Liver (tissue), 9 donors: ENCODE results near the gene CDK10. TPM values are rescaled to one million over a fixed set of nuclear protein-coding genes. Genes with fewer than 3 reads are reported as not detected.

Experiments
- DNase-seq: peaks from one replicate; pipeline ENCODE4 v3.0.0-alpha.2; 2017; ENCODE audit warnings: low spot score
- H3K27ac ChIP-seq, 2 donors: one replicate each; pipeline ENCODE4 v1.7.0; 2013; ENCODE audit warnings: inconsistent platforms in 2 of 2, low read length in 2 of 2, control low read depth in 1 of 2, low read depth in 1 of 2, mild to moderate bottlenecking in 1 of 2
- H3K27me3 ChIP-seq, 4 donors: one replicate each; pipeline versions ENCODE4 v1.6.1 to v1.7.0; 2013; ENCODE audit warnings: low read length in 3 of 4, inconsistent platforms in 1 of 4, mild to moderate bottlenecking in 1 of 4, moderate library complexity in 1 of 4; ENCODE audit not compliant: control insufficient read depth in 4 of 4, insufficient read depth in 4 of 4
- H3K36me3 ChIP-seq, 4 donors: one replicate each; pipeline versions ENCODE4 v1.6.1 to v1.7.0; 2013; ENCODE audit warnings: low read length in 3 of 4, mild to moderate bottlenecking in 3 of 4, low read depth in 1 of 4, moderate library complexity in 1 of 4; ENCODE audit not compliant: control insufficient read depth in 4 of 4, insufficient read depth in 3 of 4
- H3K4me1 ChIP-seq, 4 donors: one replicate each; pipeline versions ENCODE4 v1.6.1 to v1.7.0; 2013; ENCODE audit warnings: low read length in 3 of 4, mild to moderate bottlenecking in 3 of 4, moderate library complexity in 1 of 4; ENCODE audit not compliant: control insufficient read depth in 4 of 4, insufficient read depth in 4 of 4
- H3K4me3 ChIP-seq, 3 donors: one replicate each; pipeline versions ENCODE4 v1.6.1 to v1.7.0; 2013; ENCODE audit warnings: low read length in 3 of 3, control low read depth in 1 of 3, low read depth in 1 of 3, mild to moderate bottlenecking in 1 of 3
- H3K9ac ChIP-seq, 2 donors: one replicate each; pipeline ENCODE4 v1.7.0; 2013; ENCODE audit warnings: low read length in 2 of 2, mild to moderate bottlenecking in 2 of 2, moderate library complexity in 2 of 2, control low read depth in 1 of 2, low read depth in 1 of 2
- H3K9me3 ChIP-seq, 4 donors: one replicate each; pipeline versions ENCODE4 v1.6.1 to v1.7.0; 2013; ENCODE audit warnings: low read length in 3 of 4; ENCODE audit not compliant: control insufficient read depth in 4 of 4
- FOXA1 ChIP-seq: IDR thresholded peaks from 2 replicates; pipeline ENCODE4 v1.6.1; 2016; ENCODE audit warnings: antibody characterized with exemption
- FOXA2 ChIP-seq: IDR thresholded peaks from 2 replicates; pipeline ENCODE4 v1.6.1; 2016; ENCODE audit warnings: antibody characterized with exemption
- GABPA ChIP-seq, 2 donors: IDR thresholded peaks in 1 of 2; conservative IDR thresholded peaks in 1 of 2; 2 replicates each; pipeline ENCODE4 v1.6.1; 2016; ENCODE audit warnings: antibody characterized with exemption in 2 of 2, mild to moderate bottlenecking in 1 of 2, moderate library complexity in 1 of 2
- HNF4A ChIP-seq, 2 donors: conservative IDR thresholded peaks; 2 replicates each; pipeline ENCODE4 v1.6.1; 2016; ENCODE audit warnings: antibody characterized with exemption in 2 of 2, mild to moderate bottlenecking in 2 of 2
- JUND ChIP-seq, 2 donors: IDR thresholded peaks; 2 replicates each; pipeline ENCODE4 v1.6.1; 2016; ENCODE audit warnings: antibody characterized with exemption in 2 of 2
- RAD21 ChIP-seq, 2 donors: IDR thresholded peaks; 2 replicates each; pipeline ENCODE4 v1.6.1; 2016; ENCODE audit warnings: antibody characterized with exemption in 2 of 2, mild to moderate bottlenecking in 2 of 2
- SP1 ChIP-seq: IDR thresholded peaks from 2 replicates; pipeline ENCODE4 v1.6.1; 2018; ENCODE audit warnings: antibody characterized with exemption, mild to moderate bottlenecking
- TAF1 ChIP-seq: conservative IDR thresholded peaks from 2 replicates; pipeline ENCODE4 v1.6.1; 2016; ENCODE audit warnings: antibody characterized with exemption, mild to moderate bottlenecking
- YY1 ChIP-seq: IDR thresholded peaks from 2 replicates; pipeline ENCODE4 v1.6.1; 2016; ENCODE audit warnings: antibody characterized with exemption, mild to moderate bottlenecking
- ZBTB33 ChIP-seq: IDR thresholded peaks from 2 replicates; pipeline ENCODE4 v1.6.1; 2016; ENCODE audit warnings: antibody characterized with exemption
- WGBS: extraction: QIAGEN DNeasy Blood & Tissue Kit; methylation state at CpG from one replicate; pipeline ENCODE4 v1.1.7; 2013; 5-methylcytosine and 5-hydroxymethylcytosine counted together
- polyA plus RNA-seq, 2 donors: library from polyadenylated mRNA; stranded (reverse) in 1 of 2; unstranded in 1 of 2; fragments of 200-250 nt in 1 of 2; fragments of >200 nt in 1 of 2; fragmentation: Nextera tagmentation in 1 of 2; extraction: Ambion mirVana in 1 of 2; gene quantifications; one replicate each; pipeline versions ENCODE4 v1.2.1 to v1.2.3, GENCODE V29; 2013 to 2015
- total RNA-seq, 2 donors: library from RNA; depleted of rRNA; stranded (reverse); fragments of >200 nt; gene quantifications; one replicate each; pipeline ENCODE4 v1.2.3, GENCODE V29; 2014
- donor health status: healthy.
- donor health status: healthy.
- donor health status: healthy.
- donor health status: healthy.
- donor health status: healthy.

CDK10 gene
- total and polyA plus RNA-seq, 4 donors, result 25.1 to 81.2 (median 56.0) TPM

- no peak for TF ChIP-seq GABPA (IDR thresholded peaks at IDR 0.05 in 1 of 2, conservative IDR thresholded peaks at IDR 0.05 in 1 of 2)
These were observed 31.4 kb downstream of the CDK10 start (continued) for GRCh38 chr16:89717688-89718505.

- Histone ChIP-seq H3K27ac (peak overlapping the region; percentile 86 to 99), H3K36me3 (peaks cover 0 to 13% (median 5%) of the 10 kb centered on the region in 4 donors), H3K4me1 (peaks cover 8 to 31% (median 23%) of the 10 kb centered on the region in 4 donors), H3K4me3 (peak overlapping the region; percentile 60 to 92 (median 75)), H3K9me3 (no peaks in the 10 kb centered on the region), H3K9ac (peak overlapping the region in 1 of 2 donors; percentile 81), H3K27me3 (no peaks in the 10 kb centered on the region)
- TF ChIP-seq HNF4A (conservative IDR thresholded peaks at IDR 0.05) (no peak), YY1 (no peak), RAD21 (IDR thresholded peaks at IDR 0.05) (no peak), FOXA2 (no peak), JUND (IDR thresholded peaks at IDR 0.05) (no peak), GABPA (IDR thresholded peaks at IDR 0.05 in 1 of 2, conservative IDR thresholded peaks at IDR 0.05 in 1 of 2) (no peak), SP1 (no peak), ZBTB33 (no peak)
- DNase-seq, result peak; percentile 68
- under 1% methylated on average over 29 of the region's 29 CpGs for WGBS
These were observed 34.0 kb downstream of the CDK10 start for GRCh38 chr16:89720551-89720812.

- WGBS, result under 1% methylated on average over 103 of the region's 103 CpGs
- H3K27me3 ChIP-seq, result no peaks in the 10 kb centered on the region
- DNase-seq, result peak; percentile 85
- no peaks in the 10 kb centered on the region for H3K9me3 ChIP-seq
- peak within 1 kb of the TSS; percentile 75 to 92 (median 83) for H3K4me3 ChIP-seq
- peak within 1 kb of the TSS in 1 of 2 donors; percentile 81 for H3K9ac ChIP-seq
- H3K4me1 ChIP-seq, result peaks cover 8 to 31% (median 23%) of the 10 kb centered on the region in 4 donors
- peaks cover 0 to 13% (median 5%) of the 10 kb centered on the region in 4 donors for H3K36me3 ChIP-seq
- peak within 1 kb of the TSS; percentile 86 to 99 for H3K27ac ChIP-seq
- no peak for TF ChIP-seq FOXA1
- TF ChIP-seq GABPA (IDR thresholded peaks at IDR 0.05 in 1 of 2, conservative IDR thresholded peaks at IDR 0.05 in 1 of 2), result peak; percentile 71 to 87
These were observed 34.5 kb downstream of the CDK10 start, which contains the start of the genes VPS9D1 and ZNF276 for GRCh38 chr16:89720813-89721545. VPS9D1 (minus strand) TSS chr16:89720898; CDS start chr16:89720861, 37 bp downstream. ZNF276 (plus strand) TSS chr16:89721537; CDS start chr16:89721641, 104 bp downstream.

GRCh38 chr16:89721546-89722391, 35.3 kb downstream of the CDK10 start:
- TF ChIP-seq ZBTB33 (no peak), TAF1 (no peak), FOXA2 (no peak), GABPA (IDR thresholded peaks at IDR 0.05 in 1 of 2, conservative IDR thresholded peaks at IDR 0.05 in 1 of 2) (peak in 1 of 2 donors; percentile 23)
- Histone ChIP-seq H3K9ac (peak overlapping the region in 1 of 2 donors; percentile 36), H3K4me1 (peaks cover 8 to 31% (median 23%) of the 10 kb centered on the region in 4 donors)

More at GRCh38 chr16:89721546-89722391, 35.3 kb downstream of the CDK10 start:
- no peaks in the 10 kb centered on the region for H3K9me3 ChIP-seq
- H3K4me3 ChIP-seq, result peak overlapping the region; percentile 66 to 92 (median 83)
- H3K27me3 ChIP-seq, result no peaks in the 10 kb centered on the region
- no peak for DNase-seq
- H3K27ac ChIP-seq, result peak overlapping the region; percentile 86 to 99
- H3K36me3 ChIP-seq, result peaks cover 0 to 14% (median 5%) of the 10 kb centered on the region in 4 donors
- WGBS, result under 1% methylated on average over 112 of the region's 112 CpGs
